AG10803 (cell line): Measurements from ENCODE around the gene SYNJ2.

Source experiments
- DNase-seq: peaks from one replicate; pipeline ENCODE4 v3.0.0; 2010; ENCODE audit warnings: low read depth
- H3K4me3 ChIP-seq: 2 replicates; pipeline ENCODE4 v1.5.1; 2011; ENCODE audit warnings: mild to moderate bottlenecking, low read length, control low read depth
- TF ChIP-seq, protein P1 (sequence below): conservative IDR thresholded peaks from 2 replicates; pipeline ENCODE4 v1.5.1; 2011; ENCODE audit warnings: mild to moderate bottlenecking, low read length, control low read depth, inconsistent platforms

Gene SYNJ2

GRCh38 chr6:158060455-158061360 is 79.0 kb downstream of the SYNJ2 start:
- DNase-seq = peak; percentile 97
- H3K4me3 ChIP-seq = no peak overlapping the region
- TF ChIP-seq, protein P1, sequence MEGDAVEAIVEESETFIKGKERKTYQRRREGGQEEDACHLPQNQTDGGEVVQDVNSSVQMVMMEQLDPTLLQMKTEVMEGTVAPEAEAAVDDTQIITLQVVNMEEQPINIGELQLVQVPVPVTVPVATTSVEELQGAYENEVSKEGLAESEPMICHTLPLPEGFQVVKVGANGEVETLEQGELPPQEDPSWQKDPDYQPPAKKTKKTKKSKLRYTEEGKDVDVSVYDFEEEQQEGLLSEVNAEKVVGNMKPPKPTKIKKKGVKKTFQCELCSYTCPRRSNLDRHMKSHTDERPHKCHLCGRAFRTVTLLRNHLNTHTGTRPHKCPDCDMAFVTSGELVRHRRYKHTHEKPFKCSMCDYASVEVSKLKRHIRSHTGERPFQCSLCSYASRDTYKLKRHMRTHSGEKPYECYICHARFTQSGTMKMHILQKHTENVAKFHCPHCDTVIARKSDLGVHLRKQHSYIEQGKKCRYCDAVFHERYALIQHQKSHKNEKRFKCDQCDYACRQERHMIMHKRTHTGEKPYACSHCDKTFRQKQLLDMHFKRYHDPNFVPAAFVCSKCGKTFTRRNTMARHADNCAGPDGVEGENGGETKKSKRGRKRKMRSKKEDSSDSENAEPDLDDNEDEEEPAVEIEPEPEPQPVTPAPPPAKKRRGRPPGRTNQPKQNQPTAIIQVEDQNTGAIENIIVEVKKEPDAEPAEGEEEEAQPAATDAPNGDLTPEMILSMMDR = no peak

DNA sequence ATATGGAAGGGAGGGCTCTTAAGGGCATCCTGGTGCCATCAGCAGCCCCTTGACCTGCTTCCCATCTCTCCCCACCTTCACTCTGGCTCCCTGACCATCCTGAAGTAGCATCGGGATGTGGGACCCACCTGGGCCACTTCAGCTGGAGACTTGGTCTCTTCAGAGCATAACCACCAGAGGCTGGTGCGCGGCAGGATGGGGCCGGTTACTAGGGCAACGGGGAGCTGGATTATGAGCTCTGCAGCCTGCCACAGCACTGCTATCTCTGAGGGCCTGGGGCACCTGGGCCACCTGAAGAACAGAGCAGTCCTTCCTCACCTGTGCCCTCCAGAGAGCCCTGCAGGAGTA is 79.7 kb downstream of the SYNJ2 start:
- no peak overlapping the region for H3K4me3 ChIP-seq
- no peak for DNase-seq
- TF ChIP-seq, protein P1 = no peak

- TF ChIP-seq, protein P1 = no peak
- H3K4me3 ChIP-seq = no peak overlapping the region
- no peak for DNase-seq
Observed at GRCh38 chr6:158061709-158062461, 80.2 kb downstream of the SYNJ2 start.

DNA sequence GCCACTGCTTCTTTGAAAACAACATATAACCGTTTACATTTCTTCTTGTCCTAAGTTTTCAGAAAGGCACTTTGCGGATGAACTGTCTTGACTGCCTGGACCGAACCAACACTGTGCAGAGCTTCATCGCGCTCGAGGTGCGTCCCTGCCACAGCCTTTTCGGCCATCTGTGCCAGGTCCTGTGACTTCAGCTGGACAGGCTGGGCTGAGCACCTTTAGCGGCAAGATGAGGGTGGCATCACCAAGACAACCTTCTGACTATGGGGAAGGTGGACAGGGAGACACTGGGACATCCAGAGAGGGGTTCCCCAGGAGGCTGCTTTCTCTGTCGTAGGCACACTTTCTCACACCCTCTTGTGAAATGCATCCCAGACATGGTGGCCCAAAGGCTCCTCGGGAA is 82.1 kb downstream of the SYNJ2 start:
- no peak overlapping the region for H3K4me3 ChIP-seq
- TF ChIP-seq, protein P1 = no peak
- no peak for DNase-seq

- no peak overlapping the region for H3K4me3 ChIP-seq
- DNase-seq = no peak
- TF ChIP-seq, protein P1 = no peak
Observed at GRCh38 chr6:158064725-158065251, 83.1 kb downstream of the SYNJ2 start.

GRCh38 chr6:158066136-158066781 is 84.6 kb downstream of the SYNJ2 start:
- H3K4me3 ChIP-seq = no peak overlapping the region
- TF ChIP-seq, protein P1 = no peak
- DNase-seq = no peak
